Body of pancreas (tissue), 4 donors: Measurements from ENCODE around the gene FAM117A.

Source experiments
- POLR2A ChIP-seq, 3 donors: fragments of 450-650 bp; IDR thresholded peaks; one replicate each; pipeline ENCODE4 v1.6.1; 2016; ENCODE audit warnings: antibody characterized with exemption in 3 of 3, mild to moderate bottlenecking in 2 of 3
- TF ChIP-seq, protein P1 (sequence below), 7 experiments: fragments of 450-650 bp in 4 of 7; fragments of 200-600 bp in 3 of 7; sonication (generic) in 3 of 7; IDR thresholded peaks; one replicate each; pipeline ENCODE4 v1.5.1; 2016 to 2019; ENCODE audit warnings: antibody characterized with exemption in 7 of 7

DNA sequence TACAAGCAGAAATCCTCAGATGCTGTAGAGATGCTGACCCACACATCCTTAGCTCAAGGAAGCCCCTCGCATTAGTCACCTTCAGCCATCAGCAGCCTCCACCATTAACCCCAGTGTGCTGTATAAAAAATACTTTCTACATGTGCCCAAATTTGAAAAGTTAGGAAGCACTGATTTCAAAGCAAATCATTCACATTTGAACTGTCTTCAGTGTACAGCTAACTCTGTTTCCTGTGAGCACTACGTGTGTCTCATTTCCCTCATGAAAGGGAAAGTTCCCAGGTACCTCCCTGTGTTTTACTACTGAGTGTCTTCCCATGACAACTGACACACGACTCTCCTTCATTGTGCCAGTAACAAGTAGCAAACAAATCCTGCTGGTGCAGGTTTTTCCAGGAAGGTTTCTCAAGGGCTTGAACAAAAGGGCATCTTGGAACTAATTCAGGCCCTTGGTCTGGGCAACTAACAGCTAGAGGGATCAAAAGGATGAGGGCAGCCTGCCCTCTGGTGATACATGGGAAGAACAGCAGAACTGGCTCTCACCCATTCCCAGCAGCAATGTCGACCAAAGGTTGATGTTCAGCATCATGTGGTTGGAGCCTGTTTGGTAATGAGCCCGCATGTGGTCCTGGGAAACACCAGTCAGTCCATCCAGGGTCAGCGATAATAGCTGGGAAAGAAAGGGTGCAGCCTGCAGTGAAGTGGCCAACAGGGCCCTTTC lies 60.2 kb downstream of the FAM117A start:
- TF ChIP-seq, protein P1, sequence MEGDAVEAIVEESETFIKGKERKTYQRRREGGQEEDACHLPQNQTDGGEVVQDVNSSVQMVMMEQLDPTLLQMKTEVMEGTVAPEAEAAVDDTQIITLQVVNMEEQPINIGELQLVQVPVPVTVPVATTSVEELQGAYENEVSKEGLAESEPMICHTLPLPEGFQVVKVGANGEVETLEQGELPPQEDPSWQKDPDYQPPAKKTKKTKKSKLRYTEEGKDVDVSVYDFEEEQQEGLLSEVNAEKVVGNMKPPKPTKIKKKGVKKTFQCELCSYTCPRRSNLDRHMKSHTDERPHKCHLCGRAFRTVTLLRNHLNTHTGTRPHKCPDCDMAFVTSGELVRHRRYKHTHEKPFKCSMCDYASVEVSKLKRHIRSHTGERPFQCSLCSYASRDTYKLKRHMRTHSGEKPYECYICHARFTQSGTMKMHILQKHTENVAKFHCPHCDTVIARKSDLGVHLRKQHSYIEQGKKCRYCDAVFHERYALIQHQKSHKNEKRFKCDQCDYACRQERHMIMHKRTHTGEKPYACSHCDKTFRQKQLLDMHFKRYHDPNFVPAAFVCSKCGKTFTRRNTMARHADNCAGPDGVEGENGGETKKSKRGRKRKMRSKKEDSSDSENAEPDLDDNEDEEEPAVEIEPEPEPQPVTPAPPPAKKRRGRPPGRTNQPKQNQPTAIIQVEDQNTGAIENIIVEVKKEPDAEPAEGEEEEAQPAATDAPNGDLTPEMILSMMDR (IDR thresholded peaks at IDR 0.05): peak in 3 of 7 experiments; percentile 21 to 33 (median 33)
- no peak for TF ChIP-seq POLR2A (IDR thresholded peaks at IDR 0.05)
